HG03064 (cell line): ENCODE data around the gene INMT.

ENCODE experiments used
- ATAC-seq: cut with Tn5 transposase; IDR thresholded peaks from one replicate; pipeline ENCODE4 v1.9.1; 2021; ENCODE audit warnings: low read depth; ENCODE audit not compliant: unreplicated experiment

INMT gene

GRCh38 chr7:30727061-30727945, 24.6 kb upstream of the INMT start:
- ATAC-seq: no peak

- no peak for ATAC-seq
Observed at GRCh38 chr7:30728591-30729100, 23.3 kb upstream of the INMT start.

GRCh38 chr7:30729642-30730041, 22.3 kb upstream of the INMT start:
- no peak for ATAC-seq

GRCh38 chr7:30730097-30730496, 21.8 kb upstream of the INMT start:
- no peak for ATAC-seq

- no peak for ATAC-seq
Observed at GRCh38 chr7:30730996-30731395, 20.9 kb upstream of the INMT start.

GRCh38 chr7:30731581-30731980, 20.4 kb upstream of the INMT start:
- ATAC-seq: no peak

- no peak for ATAC-seq
Observed at GRCh38 chr7:30732606-30733005, 19.3 kb upstream of the INMT start.

- no peak for ATAC-seq
Observed at GRCh38 chr7:30733216-30733615, 18.7 kb upstream of the INMT start.

GRCh38 chr7:30733691-30734090, 18.2 kb upstream of the INMT start:
- no peak for ATAC-seq

- no peak for ATAC-seq
Observed at GRCh38 chr7:30734497-30734896, 17.4 kb upstream of the INMT start.

GRCh38 chr7:30735631-30736030, 16.3 kb upstream of the INMT start:
- no peak for ATAC-seq

GRCh38 chr7:30736291-30736690, 15.6 kb upstream of the INMT start:
- ATAC-seq: no peak

- no peak for ATAC-seq
Observed at GRCh38 chr7:30738026-30738915, 13.7 kb upstream of the INMT start.

- no peak for ATAC-seq
Observed at GRCh38 chr7:30739691-30740090, 12.2 kb upstream of the INMT start.

GRCh38 chr7:30740417-30741181, 11.3 kb upstream of the INMT start:
- no peak for ATAC-seq

GRCh38 chr7:30741289-30741688, 10.6 kb upstream of the INMT start:
- ATAC-seq: no peak

- ATAC-seq: no peak
Observed at GRCh38 chr7:30743371-30744074, 8.4 kb upstream of the INMT start.

- no peak for ATAC-seq
Observed at GRCh38 chr7:30744075-30744417, 7.9 kb upstream of the INMT start.

- ATAC-seq: no peak
Observed at GRCh38 chr7:30745261-30745941, 6.5 kb upstream of the INMT start.

GRCh38 chr7:30750010-30750409, 1.9 kb upstream of the INMT start:
- no peak for ATAC-seq
